GM23338 (cell line): ENCODE results near the gene COBL. TPM values are rescaled to one million over a fixed set of nuclear protein-coding genes. Genes with fewer than 3 reads are reported as not detected.

Source experiments
- ATAC-seq: fragments of 200-7000 bp; cut with Tn5 transposase; 3 replicates; pipeline ENCODE4 v1.9.1; 2020
- DNase-seq: peaks from one replicate; pipeline ENCODE4 v3.0.0-alpha.2; 2015; ENCODE audit warnings: low spot score
- H2AFZ ChIP-seq: fragments of 200-600 bp; sonication (generic); 2 replicates; pipeline ENCODE4 v1.8.0; 2016; ENCODE audit warnings: antibody characterized with exemption, mild to moderate bottlenecking, moderate library complexity
- H3F3A ChIP-seq: fragments of 200-600 bp; sonication (generic); replicated peaks from 2 replicates; pipeline ENCODE4 v1.8.0; 2017; ENCODE audit warnings: antibody characterized with exemption, mixed run types, low read depth
- H3K27ac ChIP-seq: fragments of 200-600 bp; sonication (generic); 2 replicates; pipeline ENCODE4 v1.6.1; 2016; ENCODE audit warnings: low read depth
- H3K27me3 ChIP-seq: fragments of 200-600 bp; sonication (generic); 2 replicates; pipeline ENCODE4 v1.8.0; 2016; ENCODE audit warnings: mild to moderate bottlenecking, mixed run types, moderate library complexity; ENCODE audit not compliant: insufficient read depth
- H3K36me3 ChIP-seq: fragments of 200-600 bp; sonication (generic); 2 replicates; pipeline ENCODE4 v1.8.0; 2016; ENCODE audit warnings: mild to moderate bottlenecking; ENCODE audit not compliant: insufficient read depth
- H3K4me1 ChIP-seq: fragments of 200-600 bp; sonication (generic); 2 replicates; pipeline ENCODE4 v1.8.0; 2016; ENCODE audit warnings: mild to moderate bottlenecking, moderate library complexity; ENCODE audit not compliant: insufficient read depth
- H3K4me2 ChIP-seq: fragments of 200-600 bp; sonication (generic); 2 replicates; pipeline ENCODE4 v1.7.1; 2017; ENCODE audit warnings: mixed run types
- H3K4me3 ChIP-seq: fragments of 200-600 bp; sonication (generic); 2 replicates; pipeline ENCODE4 v1.6.1; 2016; ENCODE audit warnings: mixed run types
- H3K79me2 ChIP-seq: fragments of 200-600 bp; sonication (generic); replicated peaks from 2 replicates; pipeline ENCODE4 v1.8.0; 2017; ENCODE audit warnings: mild to moderate bottlenecking; ENCODE audit not compliant: insufficient read depth
- H3K9me2 ChIP-seq: fragments of 200-600 bp; sonication (generic); 2 replicates; pipeline ENCODE4 v1.8.0; 2017; ENCODE audit not compliant: insufficient read depth
- H4K20me1 ChIP-seq: fragments of 200-600 bp; sonication (generic); replicated peaks from 2 replicates; pipeline ENCODE4 v1.8.0; 2017; ENCODE audit warnings: mild to moderate bottlenecking; ENCODE audit not compliant: insufficient read depth
- H3K27ac Mint-ChIP-seq: 2 replicates; pipeline ENCODE4 v1.8.0; 2020; ENCODE audit warnings: inconsistent platforms, mild to moderate bottlenecking, moderate library complexity, mixed read lengths
- H3K27me3 Mint-ChIP-seq: 3 replicates; pipeline ENCODE4 v1.8.0; 2022; ENCODE audit warnings: low read depth, mild to moderate bottlenecking, moderate library complexity, mixed read lengths, inconsistent platforms; ENCODE audit not compliant: insufficient read depth, poor library complexity
- H3K36me3 Mint-ChIP-seq: 3 replicates; pipeline ENCODE4 v1.8.0; 2021; ENCODE audit warnings: low read depth, mild to moderate bottlenecking, inconsistent platforms, moderate library complexity, mixed read lengths
- H3K4me1 Mint-ChIP-seq: 3 replicates; pipeline ENCODE4 v1.8.0; 2020; ENCODE audit warnings: mild to moderate bottlenecking, inconsistent platforms, mixed read lengths
- H3K4me3 Mint-ChIP-seq: 3 replicates; pipeline ENCODE4 v1.8.0; 2021; ENCODE audit warnings: moderate library complexity, mild to moderate bottlenecking, inconsistent platforms, mixed read lengths
- H3K9me3 Mint-ChIP-seq: 3 replicates; pipeline ENCODE4 v1.8.0; 2020; ENCODE audit warnings: moderate library complexity, mild to moderate bottlenecking, inconsistent platforms, mixed read lengths
- CREB1 ChIP-seq: fragments of 250-450 bp; sonication (Bioruptor Pico); IDR thresholded peaks from 2 replicates; pipeline ENCODE4 v1.5.0; 2020; ENCODE audit warnings: low read depth, mild to moderate bottlenecking, moderate library complexity
- EZH2 ChIP-seq: fragments of 200-600 bp; sonication (generic); IDR thresholded peaks from one replicate; pipeline ENCODE4 v1.8.0; 2017; ENCODE audit warnings: antibody characterized with exemption, mild to moderate bottlenecking, low read depth; ENCODE audit not compliant: unreplicated experiment
- EZH2phosphoT487 ChIP-seq: fragments of 200-600 bp; sonication (generic); IDR thresholded peaks from one replicate; pipeline ENCODE4 v1.8.1; 2018; ENCODE audit warnings: antibody characterized with exemption; ENCODE audit not compliant: unreplicated experiment
- JUNB ChIP-seq: IDR thresholded peaks from one replicate; pipeline ENCODE4 v1.6.1; 2016; ENCODE audit warnings: antibody characterized with exemption; ENCODE audit not compliant: unreplicated experiment
- NANOG ChIP-seq: IDR thresholded peaks from 2 replicates; pipeline ENCODE4 v1.6.1; 2016; ENCODE audit warnings: antibody characterized with exemption, borderline replicate concordance
- POLR2AphosphoS5 ChIP-seq: IDR thresholded peaks from 2 replicates; pipeline ENCODE4 v1.6.1; 2016; ENCODE audit warnings: antibody characterized with exemption, low read depth
- STAT1 ChIP-seq: IDR thresholded peaks from one replicate; pipeline ENCODE4 v1.6.1; 2016; ENCODE audit warnings: antibody characterized with exemption; ENCODE audit not compliant: unreplicated experiment
- ZNF331 ChIP-seq: fragments of 250-450 bp; sonication (Bioruptor Pico); IDR thresholded peaks from 2 replicates; pipeline ENCODE4 v1.5.0; 2020; ENCODE audit warnings: low read depth, mild to moderate bottlenecking, moderate library complexity
- polyA plus RNA-seq: library from polyadenylated mRNA; unstranded; fragments of >200 nt; fragmentation: Nextera tagmentation; extraction: Ambion mirVana; gene quantifications from 2 replicates; pipeline ENCODE4 v1.2.1, GENCODE V29; 2016
- total RNA-seq: library from RNA; depleted of rRNA; stranded (reverse); fragments of >200 nt; shearing (Covaris generic); gene quantifications from 2 replicates; pipeline ENCODE4 v1.2.3, GENCODE V29; 2014
- TF ChIP-seq, protein P1 (sequence below): fragments of 250-450 bp; sonication (Bioruptor Pico); IDR thresholded peaks from 2 replicates; pipeline ENCODE4 v1.5.0; 2020; ENCODE audit warnings: mild to moderate bottlenecking, moderate library complexity

Gene COBL
- total and polyA plus RNA-seq, 2 experiments from 2014 or later = 18.3 to 51.9 TPM

- TF ChIP-seq, protein P1, sequence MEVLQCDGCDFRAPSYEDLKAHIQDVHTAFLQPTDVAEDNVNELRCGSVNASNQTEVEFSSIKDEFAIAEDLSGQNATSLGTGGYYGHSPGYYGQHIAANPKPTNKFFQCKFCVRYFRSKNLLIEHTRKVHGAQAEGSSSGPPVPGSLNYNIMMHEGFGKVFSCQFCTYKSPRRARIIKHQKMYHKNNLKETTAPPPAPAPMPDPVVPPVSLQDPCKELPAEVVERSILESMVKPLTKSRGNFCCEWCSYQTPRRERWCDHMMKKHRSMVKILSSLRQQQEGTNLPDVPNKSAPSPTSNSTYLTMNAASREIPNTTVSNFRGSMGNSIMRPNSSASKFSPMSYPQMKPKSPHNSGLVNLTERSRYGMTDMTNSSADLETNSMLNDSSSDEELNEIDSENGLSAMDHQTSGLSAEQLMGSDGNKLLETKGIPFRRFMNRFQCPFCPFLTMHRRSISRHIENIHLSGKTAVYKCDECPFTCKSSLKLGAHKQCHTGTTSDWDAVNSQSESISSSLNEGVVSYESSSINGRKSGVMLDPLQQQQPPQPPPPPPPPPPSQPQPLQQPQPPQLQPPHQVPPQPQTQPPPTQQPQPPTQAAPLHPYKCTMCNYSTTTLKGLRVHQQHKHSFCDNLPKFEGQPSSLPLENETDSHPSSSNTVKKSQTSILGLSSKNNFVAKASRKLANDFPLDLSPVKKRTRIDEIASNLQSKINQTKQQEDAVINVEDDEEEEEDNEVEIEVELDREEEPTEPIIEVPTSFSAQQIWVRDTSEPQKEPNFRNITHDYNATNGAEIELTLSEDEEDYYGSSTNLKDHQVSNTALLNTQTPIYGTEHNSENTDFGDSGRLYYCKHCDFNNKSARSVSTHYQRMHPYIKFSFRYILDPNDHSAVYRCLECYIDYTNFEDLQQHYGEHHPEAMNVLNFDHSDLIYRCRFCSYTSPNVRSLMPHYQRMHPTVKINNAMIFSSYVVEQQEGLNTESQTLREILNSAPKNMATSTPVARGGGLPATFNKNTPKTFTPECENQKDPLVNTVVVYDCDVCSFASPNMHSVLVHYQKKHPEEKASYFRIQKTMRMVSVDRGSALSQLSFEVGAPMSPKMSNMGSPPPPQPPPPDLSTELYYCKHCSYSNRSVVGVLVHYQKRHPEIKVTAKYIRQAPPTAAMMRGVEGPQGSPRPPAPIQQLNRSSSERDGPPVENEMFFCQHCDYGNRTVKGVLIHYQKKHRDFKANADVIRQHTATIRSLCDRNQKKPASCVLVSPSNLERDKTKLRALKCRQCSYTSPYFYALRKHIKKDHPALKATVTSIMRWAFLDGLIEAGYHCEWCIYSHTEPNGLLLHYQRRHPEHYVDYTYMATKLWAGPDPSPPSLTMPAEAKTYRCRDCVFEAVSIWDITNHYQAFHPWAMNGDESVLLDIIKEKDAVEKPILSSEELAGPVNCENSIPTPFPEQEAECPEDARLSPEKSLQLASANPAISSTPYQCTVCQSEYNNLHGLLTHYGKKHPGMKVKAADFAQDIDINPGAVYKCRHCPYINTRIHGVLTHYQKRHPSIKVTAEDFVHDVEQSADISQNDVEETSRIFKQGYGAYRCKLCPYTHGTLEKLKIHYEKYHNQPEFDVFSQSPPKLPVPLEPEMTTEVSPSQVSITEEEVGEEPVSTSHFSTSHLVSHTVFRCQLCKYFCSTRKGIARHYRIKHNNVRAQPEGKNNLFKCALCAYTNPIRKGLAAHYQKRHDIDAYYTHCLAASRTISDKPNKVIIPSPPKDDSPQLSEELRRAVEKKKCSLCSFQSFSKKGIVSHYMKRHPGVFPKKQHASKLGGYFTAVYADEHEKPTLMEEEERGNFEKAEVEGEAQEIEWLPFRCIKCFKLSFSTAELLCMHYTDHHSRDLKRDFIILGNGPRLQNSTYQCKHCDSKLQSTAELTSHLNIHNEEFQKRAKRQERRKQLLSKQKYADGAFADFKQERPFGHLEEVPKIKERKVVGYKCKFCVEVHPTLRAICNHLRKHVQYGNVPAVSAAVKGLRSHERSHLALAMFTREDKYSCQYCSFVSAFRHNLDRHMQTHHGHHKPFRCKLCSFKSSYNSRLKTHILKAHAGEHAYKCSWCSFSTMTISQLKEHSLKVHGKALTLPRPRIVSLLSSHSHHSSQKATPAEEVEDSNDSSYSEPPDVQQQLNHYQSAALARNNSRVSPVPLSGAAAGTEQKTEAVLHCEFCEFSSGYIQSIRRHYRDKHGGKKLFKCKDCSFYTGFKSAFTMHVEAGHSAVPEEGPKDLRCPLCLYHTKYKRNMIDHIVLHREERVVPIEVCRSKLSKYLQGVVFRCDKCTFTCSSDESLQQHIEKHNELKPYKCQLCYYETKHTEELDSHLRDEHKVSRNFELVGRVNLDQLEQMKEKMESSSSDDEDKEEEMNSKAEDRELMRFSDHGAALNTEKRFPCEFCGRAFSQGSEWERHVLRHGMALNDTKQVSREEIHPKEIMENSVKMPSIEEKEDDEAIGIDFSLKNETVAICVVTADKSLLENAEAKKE = no peak; the same call in 1 of the 2 replicates
Measured at GRCh38 chr7:51326656-51327286, 10.2 kb upstream of the COBL start (continued).

DNA sequence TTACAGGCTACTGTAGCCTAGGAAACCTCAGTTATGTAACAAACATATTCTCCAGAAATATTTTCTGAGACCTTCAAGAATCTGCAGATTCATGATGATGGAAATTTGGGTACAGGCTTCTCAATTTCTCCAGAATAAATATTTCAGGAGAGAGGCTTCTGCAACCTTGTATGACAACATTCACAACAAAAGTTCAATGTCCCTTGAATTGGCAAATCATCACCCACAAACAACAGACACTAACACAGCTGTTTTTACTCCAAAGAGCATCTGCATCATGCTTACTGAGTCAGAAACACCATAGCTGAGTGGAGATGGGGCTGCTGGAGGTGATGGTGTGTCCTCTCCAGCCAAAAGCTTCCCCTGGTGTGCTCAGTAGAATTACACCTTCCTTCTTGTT is 9.3 kb upstream of the COBL start:
- no peak overlapping the region for H3K27ac Mint-ChIP-seq
- TF ChIP-seq CREB1 = no peak
- no peak for TF ChIP-seq ZNF331 (CRISPR knock-in tag)
- TF ChIP-seq NANOG = no peak
- TF ChIP-seq POLR2AphosphoS5 = no peak
- TF ChIP-seq EZH2 = no peak
- TF ChIP-seq STAT1 = no peak
- no peak for TF ChIP-seq JUNB
- TF ChIP-seq, protein P1 = no peak
- no peak for TF ChIP-seq EZH2phosphoT487

More for the DNA sequence above, 9.3 kb upstream of the COBL start:
- no peak for ATAC-seq
- Mint-ChIP-seq H3K9me3 (no peaks in the 10 kb centered on the region), H3K4me3 (no peak overlapping the region), H3K27me3 (peaks cover 25% of the 10 kb centered on the region), H3K36me3 (0 out of 3 replicates have a peak, but pooled peaks cover 3% of the 10 kb centered on the region), H3K4me1 (peaks cover 69% of the 10 kb centered on the region)
- Histone ChIP-seq H3K36me3 (no peaks in the 10 kb centered on the region), H3K4me3 (no peak overlapping the region), H3F3A (peaks cover 3% of the 10 kb centered on the region; the same call in 1 of the 2 replicates), H4K20me1 (no peaks in the 10 kb centered on the region), H3K4me1 (peaks cover 41% of the 10 kb centered on the region), H3K27me3 (0 out of 2 replicates have a peak, but pooled peaks cover 3% of the 10 kb centered on the region), H3K27ac (peak overlapping the region; percentile 87), H3K9me2 (no peaks in the 10 kb centered on the region), H2AFZ (no peak overlapping the region), H3K79me2 (peaks cover 30% of the 10 kb centered on the region), H3K4me2 (peak overlapping the region; percentile 53)
- DNase-seq = no peak
